HFF-Myc (cell line): Measurements from ENCODE around the gene RBFOX2.

Experiments
- DNase-seq: peaks from one replicate; pipeline ENCODE4 v3.0.0-alpha.2; 2011; ENCODE audit warnings: low read depth; ENCODE audit errors: extremely low read depth
- H3K4me3 ChIP-seq: replicated peaks from 2 replicates; pipeline ENCODE4 v1.5.1; 2011; ENCODE audit warnings: low read depth, mild to moderate bottlenecking, control low read depth, low read length
- CTCF ChIP-seq: IDR thresholded peaks from 2 replicates; pipeline ENCODE4 v1.5.1; 2012; ENCODE audit warnings: mild to moderate bottlenecking, low read depth, low read length, control low read depth; ENCODE audit errors: missing control alignments

The RBFOX2 gene

GRCh38 chr22:35993048-35993714 is 35.4 kb downstream of the RBFOX2 start:
- no peak for TF ChIP-seq CTCF
- no peak for DNase-seq
- H3K4me3 ChIP-seq, result no peak overlapping the region

GRCh38 chr22:35991168-35991567 is 37.5 kb downstream of the RBFOX2 start:
- no peak overlapping the region for H3K4me3 ChIP-seq
- no peak for DNase-seq
- no peak for TF ChIP-seq CTCF

DNA sequence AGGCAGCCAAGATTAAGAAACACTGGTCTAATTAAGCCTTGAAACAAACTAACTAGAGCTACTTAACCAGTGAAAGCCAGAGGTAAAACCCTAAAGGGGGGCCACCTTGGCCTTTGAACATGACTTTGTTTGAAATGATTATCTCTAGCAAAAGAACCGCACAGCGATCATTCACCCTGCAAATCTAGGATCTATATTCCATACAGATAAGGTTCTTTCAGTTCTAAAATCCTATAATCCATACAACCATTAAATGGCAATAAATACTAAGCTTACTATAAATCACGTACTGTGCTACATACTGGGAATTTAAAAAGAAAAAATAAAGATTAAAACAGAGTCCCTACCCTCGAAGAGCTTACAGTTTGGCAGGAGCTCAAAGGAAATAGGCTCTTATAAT is 40.6 kb downstream of the RBFOX2 start:
- DNase-seq, result no peak
- no peak overlapping the region for H3K4me3 ChIP-seq
- no peak for TF ChIP-seq CTCF

DNA sequence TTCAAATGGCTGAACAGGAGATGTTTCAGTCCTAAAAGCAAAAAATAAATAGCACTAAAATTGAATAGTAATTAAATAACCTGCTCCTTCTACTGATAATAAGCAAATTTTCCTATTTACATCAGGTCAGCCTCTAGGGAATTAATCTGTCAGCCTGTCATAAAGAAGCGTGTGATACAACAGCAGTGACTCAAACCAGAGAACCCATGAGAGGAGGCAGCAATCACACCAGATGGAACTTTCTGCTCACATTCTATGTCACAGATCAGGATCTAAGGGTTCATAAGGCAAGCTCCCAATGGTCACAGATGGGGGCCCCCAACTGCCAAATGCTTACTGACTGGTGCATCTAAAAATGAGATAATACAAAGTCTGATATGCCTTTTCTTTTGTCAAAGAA is 41.1 kb downstream of the RBFOX2 start:
- no peak for DNase-seq
- TF ChIP-seq CTCF, result no peak
- no peak overlapping the region for H3K4me3 ChIP-seq

DNA sequence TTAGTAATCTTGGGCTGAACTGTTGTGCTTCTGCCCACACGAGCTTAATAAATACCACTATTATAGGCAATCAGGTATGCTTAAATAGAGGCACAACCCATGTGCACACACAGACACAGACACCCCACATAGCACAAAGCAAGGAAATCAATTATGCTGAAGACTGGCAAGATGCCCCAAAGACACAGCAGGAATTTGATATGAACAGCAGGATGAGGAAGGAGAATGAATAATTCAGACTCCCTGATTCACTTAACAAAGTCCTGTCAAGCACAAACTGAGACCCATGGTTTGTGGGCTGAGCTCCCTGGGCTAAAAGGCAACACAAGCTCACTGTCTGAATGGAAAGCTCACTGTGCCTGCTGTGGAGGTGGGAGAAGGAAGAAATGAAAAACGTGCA is 42.5 kb downstream of the RBFOX2 start:
- no peak for TF ChIP-seq CTCF
- no peak overlapping the region for H3K4me3 ChIP-seq
- no peak for DNase-seq

DNA sequence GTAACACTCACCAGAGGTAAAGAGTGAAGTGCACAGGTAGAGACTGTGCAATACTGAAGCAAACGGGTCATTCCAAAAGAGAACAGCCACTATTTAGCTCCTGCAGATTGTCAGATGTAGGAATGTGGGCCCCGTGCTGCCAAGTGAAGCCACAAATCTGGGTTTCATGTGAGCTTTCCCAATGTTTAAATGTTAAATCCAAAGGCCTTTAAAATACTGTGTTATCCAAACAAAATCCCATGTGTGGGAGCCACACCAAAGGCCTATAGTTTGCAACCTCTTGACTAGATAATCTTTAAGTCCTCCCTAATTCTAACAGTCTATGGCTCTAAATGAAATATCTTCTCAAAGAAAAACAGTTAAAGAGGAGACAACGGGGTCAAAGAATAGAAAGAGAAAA is 43.3 kb downstream of the RBFOX2 start:
- DNase-seq, result no peak
- no peak for TF ChIP-seq CTCF

More for the DNA sequence above, 43.3 kb downstream of the RBFOX2 start:
- H3K4me3 ChIP-seq, result no peak overlapping the region
